KG1 (cell line): Measurements from ENCODE around the gene TCEAL7.
"Not testable (repeated sequence)": the region's sequence is repeated elsewhere in the genome, so short reads cannot be mapped to it uniquely, and the experiment has no call there.

Experiments used
- DNase-seq: peaks from one replicate; lab custom pipeline; 2025; lab: John Stamatoyannopoulos, UW

Gene TCEAL7, protein sequence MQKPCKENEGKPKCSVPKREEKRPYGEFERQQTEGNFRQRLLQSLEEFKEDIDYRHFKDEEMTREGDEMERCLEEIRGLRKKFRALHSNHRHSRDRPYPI

GRCh38 chrX:103329991-103330390 is at the start of gene TCEAL7:
Gene TCEAL7 (plus strand): TSS chrX:103330239. CDS start chrX:103331404, 1,165 bp downstream.
- no peak for DNase-seq

DNA sequence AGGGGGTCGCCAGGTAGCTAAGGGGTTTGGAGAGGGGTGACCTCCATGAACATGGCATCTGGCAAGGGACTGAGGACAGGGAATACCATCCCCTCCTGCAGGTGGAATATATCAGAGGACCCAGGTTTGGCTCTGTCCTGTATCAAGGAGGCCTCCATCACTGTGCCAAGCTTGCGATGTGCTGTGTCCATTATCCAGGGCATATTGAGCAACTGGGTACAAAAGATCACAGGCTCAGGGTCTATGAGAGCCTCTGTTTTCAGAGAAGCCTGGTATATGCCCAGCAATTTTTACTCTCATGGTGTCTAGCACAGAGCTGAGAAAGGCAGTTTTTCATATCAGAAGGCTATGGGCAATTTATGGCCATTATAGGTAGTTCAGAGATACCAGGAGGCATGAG is 36.9 kb upstream of the TCEAL7 start:
- DNase-seq = no peak

- DNase-seq = no peak
These were observed 25.3 kb upstream of the TCEAL7 start for GRCh38 chrX:103304705-103305104.

DNA sequence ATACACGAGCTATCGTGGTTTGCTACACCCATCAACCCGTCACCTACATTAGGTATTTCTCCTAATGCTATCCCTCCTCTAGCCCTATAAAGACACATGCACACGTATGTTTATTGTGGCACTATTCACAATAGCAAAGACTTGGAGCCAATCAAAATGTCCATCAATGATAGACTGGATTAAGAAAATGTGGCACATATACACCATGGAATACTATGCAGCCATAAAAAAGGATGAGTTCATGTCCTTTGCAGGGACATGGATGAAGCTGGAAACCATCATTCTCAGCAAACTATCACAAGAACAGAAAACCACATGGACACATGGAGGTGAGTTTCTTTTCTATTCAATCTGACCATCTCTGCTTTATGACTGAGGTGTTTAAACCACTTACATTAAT is 24.4 kb upstream of the TCEAL7 start:
- not testable (repeated sequence) for DNase-seq

DNA sequence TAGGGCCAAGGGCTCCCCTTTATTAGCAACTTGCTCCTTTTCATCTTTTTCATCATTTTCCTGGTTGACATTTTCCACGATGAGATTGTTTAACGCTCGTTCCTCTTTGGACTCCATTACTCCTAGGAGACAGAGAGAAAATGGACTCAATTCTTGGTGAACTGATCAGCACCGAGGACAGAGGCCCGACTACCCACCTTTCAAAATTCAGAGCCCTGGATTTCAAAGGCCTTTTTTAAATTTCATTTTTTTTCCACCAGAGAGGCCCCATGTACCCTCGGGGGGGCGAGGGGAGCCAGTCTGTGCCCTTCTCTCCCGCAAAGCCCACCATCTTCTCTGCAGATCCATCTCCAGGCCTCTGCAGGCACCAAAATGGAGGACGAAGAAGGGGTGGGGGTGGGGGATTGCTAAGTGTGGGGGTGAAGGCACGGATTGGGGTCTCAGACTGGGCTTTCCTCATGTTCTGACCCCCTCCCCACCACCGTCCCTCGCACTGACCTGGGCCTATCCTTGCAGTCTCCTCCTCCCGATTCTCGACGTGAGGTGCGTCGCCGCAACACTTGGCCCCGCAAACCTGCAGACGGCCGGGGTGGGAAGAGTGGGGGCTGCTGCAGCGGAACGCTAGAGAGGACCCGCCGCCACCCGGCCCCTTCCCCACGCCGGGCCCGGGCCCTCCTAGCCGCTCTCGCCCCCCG is 20.0 kb upstream of the TCEAL7 start:
- DNase-seq = no peak

DNA sequence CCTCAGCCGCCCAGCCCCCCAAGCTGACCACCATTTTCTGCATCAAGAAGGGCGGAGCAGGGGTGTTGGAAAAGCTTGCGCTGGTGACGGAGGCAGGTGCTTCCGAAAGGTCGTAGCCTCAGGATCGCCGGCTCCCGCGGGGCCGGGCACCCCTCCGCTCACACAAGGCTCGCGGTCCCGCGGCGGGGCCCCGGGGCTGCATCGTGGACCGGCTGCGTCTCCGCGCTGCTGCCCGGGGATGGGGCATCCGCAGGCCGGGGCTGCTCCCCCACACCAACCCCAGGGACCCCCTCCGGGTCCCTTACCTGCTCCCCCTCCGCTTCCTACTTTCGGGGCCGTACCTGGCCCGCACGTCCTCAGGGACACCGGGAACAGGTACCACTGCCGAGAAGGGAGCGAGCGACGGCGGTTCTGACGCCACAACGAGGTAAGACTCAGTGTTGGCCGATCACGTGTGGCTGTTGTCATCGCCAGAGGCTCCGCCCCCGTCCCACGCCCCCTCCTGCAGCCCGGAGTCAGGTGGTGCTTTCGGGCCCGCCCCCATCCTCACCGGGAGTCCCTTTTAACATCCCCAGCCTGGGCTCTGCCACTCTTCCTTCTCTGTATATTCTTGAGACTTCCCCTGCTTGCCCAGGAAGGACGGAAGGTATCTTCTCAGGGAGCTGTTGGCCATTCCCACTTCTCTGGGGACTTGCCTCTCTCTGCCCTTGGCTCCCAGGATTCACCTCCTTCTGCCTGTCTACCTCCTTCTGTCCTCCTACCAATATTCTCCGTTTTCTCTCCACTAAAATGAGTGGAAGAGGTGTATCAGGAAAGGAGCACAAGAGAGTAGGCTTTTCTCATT is 19.3 kb upstream of the TCEAL7 start, which contains the start of gene BEX2:
TSS of gene BEX2 (minus strand) at position 436 of the 844 bp plus-strand sequence. CDS start 1,014 bp downstream, outside the sequence.
- DNase-seq = no peak

DNA sequence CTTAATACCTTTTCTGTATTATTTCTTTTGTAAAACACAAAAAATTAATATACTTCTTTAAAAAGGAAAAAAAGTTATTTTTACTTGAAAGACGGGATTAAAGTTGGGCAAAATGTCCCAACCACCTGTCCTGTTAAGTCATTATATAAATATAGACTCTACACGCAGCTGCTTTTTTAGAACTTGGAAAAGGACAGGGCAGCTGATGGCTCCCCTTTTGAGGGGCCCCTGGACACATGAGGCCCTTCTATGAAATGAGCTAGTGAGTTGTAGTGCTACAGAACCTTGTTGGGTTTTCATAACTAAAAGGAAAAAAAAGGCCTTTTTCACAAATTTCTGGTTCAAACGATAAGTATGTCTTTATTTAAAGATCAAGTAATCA is 18.6 kb upstream of the TCEAL7 start:
- no peak for DNase-seq

DNA sequence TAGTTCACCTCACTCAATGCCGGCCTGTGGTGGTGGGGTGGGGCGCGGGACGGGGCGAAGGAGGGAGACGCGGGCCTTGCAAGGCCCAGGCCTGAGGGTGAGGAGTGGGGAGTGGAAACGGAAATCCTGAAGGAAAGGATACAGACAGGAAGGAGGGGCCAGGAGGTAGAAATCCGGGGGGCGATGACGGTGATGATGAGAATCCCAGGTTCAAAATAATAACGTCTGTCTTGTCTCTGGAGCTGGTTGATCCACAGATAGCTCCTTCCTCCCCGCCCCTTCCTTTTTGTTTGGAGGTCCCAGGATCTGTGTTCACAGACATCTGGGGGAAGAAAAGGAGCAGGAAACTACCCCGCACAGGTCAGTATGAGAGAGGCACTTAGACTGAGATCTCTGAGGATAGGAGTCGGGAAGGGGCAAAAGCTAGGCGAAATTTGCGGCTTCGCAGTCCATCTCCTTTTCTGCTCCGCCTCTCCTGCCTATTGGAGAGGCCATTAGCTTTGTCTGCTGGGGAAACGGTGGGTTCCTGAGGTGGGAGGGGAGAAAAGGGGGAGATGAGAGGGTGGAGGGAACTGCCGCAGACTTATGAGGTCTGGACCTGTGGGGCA is 746 bp downstream of the TCEAL7 start:
- DNase-seq = no peak

DNA sequence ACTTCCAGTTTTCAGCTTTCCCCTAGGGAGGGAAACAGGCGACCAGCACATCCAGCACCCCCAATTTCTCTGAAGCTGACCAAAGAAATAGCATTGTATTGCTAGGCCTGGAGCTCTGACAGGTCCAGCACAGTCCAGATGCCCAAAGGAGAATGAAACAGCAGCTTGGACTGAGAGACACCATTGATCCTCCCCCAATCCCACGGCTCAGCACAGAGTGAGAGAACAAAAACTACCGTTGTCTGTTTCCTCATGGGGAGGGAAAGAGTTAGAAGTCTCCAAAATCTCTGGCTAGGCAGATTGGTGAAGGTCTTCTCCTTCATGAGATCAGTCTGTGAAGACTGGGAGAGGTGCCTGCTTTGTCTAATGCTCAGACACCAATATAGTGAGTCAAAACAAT is 8.6 kb downstream of the TCEAL7 start:
- DNase-seq = no peak

DNA sequence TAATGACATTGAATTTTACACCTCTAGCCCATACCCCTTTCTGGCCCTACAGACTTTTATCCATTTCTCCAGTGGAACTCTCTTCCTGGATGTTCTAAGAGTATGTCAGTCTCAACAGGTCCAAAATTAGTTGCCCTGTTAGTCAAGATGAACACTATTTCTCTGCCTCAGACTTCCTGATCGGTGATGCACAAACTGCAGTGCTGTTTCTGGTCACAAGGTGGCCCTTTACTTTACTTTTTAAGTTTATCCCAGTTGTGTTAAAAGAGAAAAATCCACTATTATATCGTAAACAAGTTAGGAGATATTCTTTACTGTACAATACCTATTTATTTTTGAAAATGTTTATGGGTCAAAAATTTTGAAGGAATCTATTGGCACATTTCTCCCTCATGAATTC is 13.1 kb downstream of the TCEAL7 start:
- DNase-seq = peak; percentile 1

- DNase-seq = no peak
These were observed 14.6 kb downstream of the TCEAL7 start for GRCh38 chrX:103344606-103345005.

DNA sequence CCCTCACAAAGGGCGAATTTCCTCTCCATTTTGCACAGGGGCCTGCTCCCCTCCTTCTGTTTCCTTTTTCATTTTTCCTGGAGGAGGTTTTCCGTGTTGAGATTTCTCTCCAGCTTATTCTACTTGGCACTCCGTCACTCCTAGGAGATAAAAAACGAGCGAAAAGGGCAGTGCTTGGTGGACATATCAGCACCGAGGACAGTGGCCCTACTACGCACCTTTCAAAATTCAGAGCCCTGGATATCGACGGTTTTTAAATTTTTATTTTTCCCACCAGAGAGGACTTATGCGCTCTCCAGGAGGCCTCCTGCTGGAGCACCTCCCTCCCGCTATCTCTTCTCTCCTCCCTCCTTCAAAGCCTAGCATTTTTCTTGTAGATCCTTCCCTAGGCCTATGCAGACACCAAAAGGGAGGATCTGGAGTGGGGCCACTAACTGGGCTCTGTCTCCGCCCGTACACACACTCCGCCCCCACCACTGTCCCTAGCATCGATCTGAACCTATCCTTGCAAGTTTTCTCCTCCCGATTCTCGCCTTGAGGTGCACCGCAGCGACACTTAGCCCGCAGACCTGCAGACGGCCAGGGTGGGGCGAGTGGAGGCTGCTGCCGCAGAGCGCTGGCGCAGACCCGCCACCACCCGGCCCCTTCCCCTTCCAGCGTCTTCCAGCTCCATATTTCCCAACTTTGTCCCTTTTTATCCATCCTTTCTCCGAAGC is 17.8 kb downstream of the TCEAL7 start:
- no peak for DNase-seq

GRCh38 chrX:103356130-103356798 is 26.2 kb downstream of the TCEAL7 start, which contains the start of gene TCEAL9:
Gene TCEAL9 (plus strand): TSS chrX:103356506. CDS start chrX:103357685, 1,179 bp downstream.
- no peak for DNase-seq

DNA sequence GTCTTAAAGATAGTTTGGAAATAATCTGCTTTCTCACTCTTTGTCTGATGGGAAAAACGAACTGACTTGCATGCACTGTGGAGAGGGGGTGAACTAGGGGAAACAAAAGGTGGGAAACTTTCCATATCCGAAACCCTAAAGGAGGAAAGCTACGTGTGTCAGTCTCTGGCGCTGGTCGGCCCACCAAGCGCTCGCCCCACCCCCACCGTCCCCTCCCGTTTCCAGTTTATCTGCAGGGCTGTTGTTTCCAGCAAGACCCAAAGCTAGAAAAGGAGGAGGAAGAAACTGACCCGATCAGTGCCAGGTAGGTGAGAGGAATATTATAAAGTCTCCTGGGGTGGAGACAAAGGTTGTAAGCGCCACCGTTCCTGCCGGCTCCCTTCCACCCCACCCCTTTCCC is 26.8 kb downstream of the TCEAL7 start:
- DNase-seq = no peak

DNA sequence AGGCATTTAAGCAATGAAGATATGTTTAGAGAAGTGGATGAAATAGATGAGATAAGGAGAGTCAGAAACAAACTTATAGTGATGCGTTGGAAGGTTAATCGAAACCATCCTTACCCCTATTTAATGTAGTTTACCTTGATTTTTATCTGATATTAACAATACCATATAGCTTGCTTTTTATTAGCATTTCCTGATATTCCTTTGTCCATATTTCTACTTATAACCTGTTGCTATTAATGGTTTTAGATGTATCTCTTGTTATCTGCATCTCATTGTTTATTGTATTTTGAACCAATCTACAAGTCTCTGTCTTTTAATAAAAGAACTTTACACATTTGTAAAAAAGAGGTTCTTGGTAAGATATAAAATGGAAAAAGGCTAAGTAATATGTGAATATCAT is 27.8 kb downstream of the TCEAL7 start:
- no peak for DNase-seq

- DNase-seq = not testable (repeated sequence)
These were observed 29.6 kb downstream of the TCEAL7 start for GRCh38 chrX:103359605-103360004.

DNA sequence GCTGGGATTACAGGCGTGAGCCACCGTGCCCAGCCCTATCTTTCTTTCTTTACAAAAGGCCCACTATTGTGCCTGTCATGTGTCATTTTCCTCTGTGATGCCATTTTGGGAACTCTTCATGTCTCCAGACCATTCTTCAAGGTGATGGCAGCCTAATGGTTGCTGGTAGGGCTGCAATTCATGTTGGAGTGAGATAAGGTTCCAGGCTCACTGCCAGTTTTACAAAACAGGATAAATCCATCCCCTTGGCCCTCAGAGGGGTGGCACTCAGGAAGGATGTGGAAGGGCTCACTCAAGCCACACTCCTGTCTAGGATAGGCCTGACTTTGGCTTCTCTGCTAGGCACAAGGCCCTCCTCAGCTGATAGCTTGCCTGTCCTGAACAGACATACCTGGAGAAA is 30.1 kb downstream of the TCEAL7 start:
- no peak for DNase-seq

- no peak for DNase-seq
These were observed 30.9 kb downstream of the TCEAL7 start for GRCh38 chrX:103360916-103361315.

- no peak for DNase-seq
These were observed 31.8 kb downstream of the TCEAL7 start for GRCh38 chrX:103361798-103362197.

- no peak for DNase-seq
These were observed 32.4 kb downstream of the TCEAL7 start for GRCh38 chrX:103362474-103362873.

GRCh38 chrX:103363046-103363445 is 33.0 kb downstream of the TCEAL7 start:
- DNase-seq = no peak
